OCI-LY7 (cell line): ENCODE results near the gene BOD1L1. TPM values are rescaled to one million over a fixed set of nuclear protein-coding genes. Genes with fewer than 3 reads are reported as not detected.

ENCODE experiments used
- BruUV-seq: library from RNA; stranded (reverse); fragments of 400-500 nt; replicated peaks from 2 replicates; lab custom pipeline; 2021; lab: Mats Ljungman, UMichigan
- CTCF ChIA-PET: fragments of 300-600 bp; sonication (Branson Sonifier 250); formaldehyde crosslinking; loops from one replicate; lab custom pipeline; 2022; ENCODE audit warnings: antibody characterized with exemption; ENCODE audit not compliant: unreplicated experiment; lab: Charles Lee
- POLR2A ChIA-PET: fragments of 300-600 bp; sonication (Branson Sonifier 250); formaldehyde crosslinking; loops from one replicate; lab custom pipeline; 2022; ENCODE audit warnings: antibody characterized with exemption; lab: Charles Lee
- DNase-seq: peaks from one replicate; pipeline ENCODE4 v3.0.0-alpha.2; 2015; ENCODE audit warnings: low spot score
- H2AFZ ChIP-seq: fragments of 200-600 bp; sonication (generic), shearing (Covaris generic); 2 replicates; pipeline ENCODE4 v1.6.1; 2014; ENCODE audit warnings: mild to moderate bottlenecking, antibody characterized with exemption, low read length, moderate library complexity
- H3K27ac ChIP-seq: fragments of 200-600 bp; sonication (generic); 2 replicates; pipeline ENCODE4 v1.5.1; 2014; ENCODE audit warnings: mixed run types, low read depth, mild to moderate bottlenecking, moderate library complexity, low read length, inconsistent platforms; ENCODE audit not compliant: poor library complexity, severe bottlenecking
- H3K36me3 ChIP-seq: fragments of 200-600 bp; sonication (generic); 2 replicates; pipeline ENCODE4 v1.6.1; 2014; ENCODE audit warnings: mild to moderate bottlenecking, antibody characterized with exemption, low read length, moderate library complexity, mixed read lengths; ENCODE audit not compliant: insufficient read depth
- H3K4me1 ChIP-seq: fragments of 200-600 bp; sonication (generic); 2 replicates; pipeline ENCODE4 v1.5.1; 2014; ENCODE audit warnings: mild to moderate bottlenecking, low read length; ENCODE audit not compliant: insufficient read depth, poor library complexity, severe bottlenecking
- H3K4me2 ChIP-seq: fragments of 200-600 bp; sonication (generic); 2 replicates; pipeline ENCODE4 v1.6.1; 2014; ENCODE audit warnings: mild to moderate bottlenecking, low read length
- H3K4me3 ChIP-seq: fragments of 200-600 bp; sonication (generic); 2 replicates; pipeline ENCODE4 v1.5.1; 2014; ENCODE audit warnings: mild to moderate bottlenecking, low read depth, low read length; ENCODE audit not compliant: poor library complexity, severe bottlenecking
- H3K79me2 ChIP-seq: fragments of 200-600 bp; sonication (generic); 2 replicates; pipeline ENCODE4 v1.6.1; 2016; ENCODE audit warnings: low read depth, mild to moderate bottlenecking, low read length, moderate library complexity, mixed read lengths; ENCODE audit not compliant: insufficient read depth
- H3K9me2 ChIP-seq: fragments of 200-600 bp; sonication (generic); 2 replicates; pipeline ENCODE4 v1.6.1; 2016; ENCODE audit warnings: mild to moderate bottlenecking, low read length, mixed read lengths; ENCODE audit not compliant: insufficient read depth
- H3K9me3 ChIP-seq: fragments of 200-600 bp; sonication (generic); 2 replicates; pipeline ENCODE4 v1.6.1; 2014; ENCODE audit warnings: mild to moderate bottlenecking, mixed run types, low read length, mixed read lengths
- H4K20me1 ChIP-seq: fragments of 200-600 bp; sonication (generic); 2 replicates; pipeline ENCODE4 v1.6.1; 2014; ENCODE audit warnings: mild to moderate bottlenecking, antibody characterized with exemption, low read length, moderate library complexity, mixed read lengths; ENCODE audit not compliant: insufficient read depth
- EZH2phosphoT487 ChIP-seq: fragments of 200-600 bp; sonication (generic); IDR thresholded peaks from 2 replicates; pipeline ENCODE4 v1.6.1; 2018; ENCODE audit warnings: low read depth, borderline replicate concordance, mild to moderate bottlenecking, mixed run types, antibody characterized with exemption, low read length, moderate library complexity, mixed read lengths
- intact Hi-C: fragments of 100-400 bp; cut with micrococcal nuclease; formaldehyde crosslinking; loops from one replicate; pipeline ENCODE4 v1.10.0; 2022; ENCODE audit not compliant: unreplicated experiment
- total RNA-seq, 2 experiments: library from RNA; depleted of rRNA in 1 of 2; stranded (reverse); fragments of >200 nt in 1 of 2; shearing (Covaris generic) in 1 of 2; gene quantifications; 2 replicates each; pipeline ENCODE4 v1.2.3, GENCODE V29; 2014 to 2022
- TF ChIP-seq, protein P1 (sequence below): fragments of 200-600 bp; sonication (generic); conservative IDR thresholded peaks from 2 replicates; pipeline ENCODE4 v1.5.1; 2014; ENCODE audit warnings: mild to moderate bottlenecking, antibody characterized with exemption, low read length, moderate library complexity, mixed read lengths

The BOD1L1 gene
- total RNA-seq, 2 experiments from 2014 or later, result 24.0 to 49.6 TPM

DNA sequence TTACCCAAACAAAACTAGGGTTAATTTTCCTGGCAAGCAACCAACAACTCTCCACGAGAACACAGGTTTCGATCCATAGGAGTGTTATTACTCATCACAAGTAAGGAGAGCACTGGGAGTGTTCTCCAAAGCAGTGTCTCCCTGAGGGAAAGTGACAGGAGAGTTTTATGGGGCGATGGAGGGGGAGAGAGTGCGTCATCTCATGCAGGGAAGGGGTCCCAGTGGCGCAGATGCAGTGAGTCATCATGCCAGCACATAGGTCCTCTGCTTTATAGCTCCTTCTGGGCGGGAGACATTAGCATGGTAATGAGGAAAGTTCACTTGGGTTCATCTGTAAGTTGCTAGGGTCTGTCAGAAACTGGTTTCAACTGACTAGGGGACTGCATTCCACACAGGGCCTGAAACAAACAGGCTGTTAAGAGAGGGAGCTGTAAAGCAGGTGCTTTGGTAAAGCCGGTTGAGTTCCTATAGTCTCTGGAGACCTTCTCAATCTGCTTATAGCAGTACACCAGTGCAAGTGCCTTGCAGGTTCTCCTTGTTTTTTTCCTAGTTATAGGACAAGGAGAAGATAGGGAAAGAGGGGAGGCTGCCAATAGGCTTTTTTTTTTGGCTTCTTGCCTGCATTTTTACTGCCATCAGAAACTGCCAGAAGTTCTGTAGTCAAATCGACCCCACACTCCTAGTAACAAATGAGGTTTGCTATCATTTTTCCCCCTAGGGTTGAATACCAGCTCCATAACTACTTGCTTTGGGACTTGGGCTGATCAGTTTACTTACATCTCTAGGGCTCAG, 12.8 kb upstream of the BOD1L1 start:
- no peak overlapping the region for H2AFZ ChIP-seq
- H3K4me3 ChIP-seq, result no peak overlapping the region

DNA sequence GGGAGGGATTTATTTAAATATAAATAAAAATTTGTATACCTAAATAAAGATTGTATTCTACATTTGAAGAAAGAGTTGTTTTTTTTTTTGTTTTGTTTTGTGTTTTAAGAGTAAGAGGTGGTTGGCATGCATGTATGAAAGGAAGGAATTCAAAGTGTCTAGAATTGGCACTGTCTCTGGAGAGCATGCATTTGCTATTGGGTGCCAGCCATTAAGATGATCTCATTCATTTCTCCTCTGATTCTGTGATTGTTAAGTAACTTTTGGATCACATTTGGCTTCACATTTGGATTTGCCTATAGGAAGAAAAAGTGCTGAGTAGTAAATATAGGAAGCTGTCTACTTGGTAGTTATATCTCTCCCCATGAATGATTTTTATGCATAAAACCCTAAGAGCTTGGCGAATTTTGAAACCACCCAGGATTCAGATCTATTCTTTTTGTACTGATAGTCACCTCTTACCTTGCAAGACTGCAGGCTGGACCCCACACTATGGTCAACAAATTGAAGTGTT, 7.8 kb upstream of the BOD1L1 start:
- no TSS peak for BruUV-seq
- H3K9me3 ChIP-seq, result no peaks in the 10 kb centered on the region

More for the DNA sequence above, 12.8 kb upstream of the BOD1L1 start:
- ChIA-PET POLR2A (interaction anchor here (0.7 to 1.0 kb wide), 2 partner anchors 12 to 13 kb away, joined by 3 to 4 read pairs; partner anchors contain the start of gene BOD1L1), CTCF (no interaction called here)
- no peak overlapping the region for H3K4me2 ChIP-seq
- no peak overlapping the region for H3K27ac ChIP-seq
- no peak for DNase-seq
- H3K9me2 ChIP-seq, result no peaks in the 10 kb centered on the region
- intact Hi-C loops, result no loop called here
- TF ChIP-seq, protein P1, sequence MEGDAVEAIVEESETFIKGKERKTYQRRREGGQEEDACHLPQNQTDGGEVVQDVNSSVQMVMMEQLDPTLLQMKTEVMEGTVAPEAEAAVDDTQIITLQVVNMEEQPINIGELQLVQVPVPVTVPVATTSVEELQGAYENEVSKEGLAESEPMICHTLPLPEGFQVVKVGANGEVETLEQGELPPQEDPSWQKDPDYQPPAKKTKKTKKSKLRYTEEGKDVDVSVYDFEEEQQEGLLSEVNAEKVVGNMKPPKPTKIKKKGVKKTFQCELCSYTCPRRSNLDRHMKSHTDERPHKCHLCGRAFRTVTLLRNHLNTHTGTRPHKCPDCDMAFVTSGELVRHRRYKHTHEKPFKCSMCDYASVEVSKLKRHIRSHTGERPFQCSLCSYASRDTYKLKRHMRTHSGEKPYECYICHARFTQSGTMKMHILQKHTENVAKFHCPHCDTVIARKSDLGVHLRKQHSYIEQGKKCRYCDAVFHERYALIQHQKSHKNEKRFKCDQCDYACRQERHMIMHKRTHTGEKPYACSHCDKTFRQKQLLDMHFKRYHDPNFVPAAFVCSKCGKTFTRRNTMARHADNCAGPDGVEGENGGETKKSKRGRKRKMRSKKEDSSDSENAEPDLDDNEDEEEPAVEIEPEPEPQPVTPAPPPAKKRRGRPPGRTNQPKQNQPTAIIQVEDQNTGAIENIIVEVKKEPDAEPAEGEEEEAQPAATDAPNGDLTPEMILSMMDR, result no peak
- TF ChIP-seq EZH2phosphoT487, result no peak
- no peaks in the 10 kb centered on the region for H3K36me3 ChIP-seq
- BruUV-seq, result no TSS peak
- no peaks in the 10 kb centered on the region for H3K9me3 ChIP-seq
- H4K20me1 ChIP-seq, result no peaks in the 10 kb centered on the region
- H3K4me1 ChIP-seq, result no peaks in the 10 kb centered on the region
- H3K79me2 ChIP-seq, result no peaks in the 10 kb centered on the region

More for the DNA sequence above, 7.8 kb upstream of the BOD1L1 start:
- Histone ChIP-seq H3K9me2 (no peaks in the 10 kb centered on the region), H4K20me1 (no peaks in the 10 kb centered on the region), H3K36me3 (no peaks in the 10 kb centered on the region), H3K79me2 (no peaks in the 10 kb centered on the region), H2AFZ (no peak overlapping the region), H3K4me2 (no peak overlapping the region), H3K4me3 (no peak overlapping the region), H3K4me1 (no peaks in the 10 kb centered on the region), H3K27ac (no peak overlapping the region)
- POLR2A ChIA-PET, result interaction anchor here (0.6 kb wide), 1 partner anchor 80 kb away, joined by 3 read pairs; no protein-coding TSS in a partner anchor
- CTCF ChIA-PET, result no interaction called here
- intact Hi-C loops, result no loop called here
- TF ChIP-seq, protein P1, result no peak
- no peak for TF ChIP-seq EZH2phosphoT487
- no peak for DNase-seq
